ENCODE measurements around the gene CD6.

- TF ChIP-seq POLR2AphosphoS5 (IDR thresholded peaks at IDR 0.05) (no peak), CTCF (IDR thresholded peaks at IDR 0.05) (no peak), POLR2A (IDR thresholded peaks at IDR 0.05) (no peak)
Observed at GRCh38 chr11:60950933-60951605, 20.4 kb upstream of the CD6 start.

Measured in breast epithelium (tissue), 3 donors.